Keratinocyte (primary cell): ENCODE measurements around the gene GPALPP1. TPM values are rescaled to one million over a fixed set of nuclear protein-coding genes. Genes with fewer than 3 reads are reported as not detected.

ENCODE experiments used
- DNase-seq: peaks from one replicate; pipeline ENCODE4 v3.0.0-alpha.2; 2011; ENCODE audit warnings: low read depth, missing footprints, low spot score
- FAIRE-seq: peaks from 2 replicates; lab custom pipeline; 2011; peaks lifted over from hg19 to GRCh38; lab: Jason Lieb, UNC
- H2AFZ ChIP-seq: 2 replicates; pipeline ENCODE4 v1.6.0; 2012; ENCODE audit warnings: low read length, control low read depth, inconsistent platforms; ENCODE audit not compliant: control insufficient read depth
- H3K27ac ChIP-seq: 2 replicates; pipeline ENCODE4 v1.5.1; 2011; ENCODE audit warnings: low read length; ENCODE audit not compliant: control insufficient read depth, insufficient read depth
- H3K27me3 ChIP-seq: 3 replicates; pipeline ENCODE4 v1.6.0; 2011; ENCODE audit warnings: low read length; ENCODE audit not compliant: control insufficient read depth, insufficient read depth; ENCODE audit errors: extremely low read depth
- H3K36me3 ChIP-seq, 2 experiments: 2 replicates in 1 of 2; 3 replicates in 1 of 2; pipeline ENCODE4 v1.5.1; 2011; ENCODE audit warnings: low read length in 2 of 2, mild to moderate bottlenecking in 1 of 2; ENCODE audit not compliant: control insufficient read depth in 2 of 2, insufficient read depth in 2 of 2; ENCODE audit errors: extremely low read depth in 1 of 2
- H3K4me1 ChIP-seq: 3 replicates; pipeline ENCODE4 v1.5.1; 2011; ENCODE audit warnings: low read length; ENCODE audit not compliant: control insufficient read depth, insufficient read depth; ENCODE audit errors: extremely low read depth
- H3K4me2 ChIP-seq: 3 replicates; pipeline ENCODE4 v1.6.0; 2011; ENCODE audit warnings: low read depth, low read length; ENCODE audit not compliant: control insufficient read depth, insufficient read depth; ENCODE audit errors: extremely low read depth
- H3K4me3 ChIP-seq, 3 experiments: fragments of 200-600 bp in 1 of 3; sonication (generic) in 1 of 3; 2 replicates in 2 of 3; 3 replicates in 1 of 3; pipeline ENCODE4 v1.5.1; 2011 to 2016; ENCODE audit warnings: low read length in 3 of 3, mild to moderate bottlenecking in 3 of 3, control low read depth in 2 of 3, inconsistent platforms in 1 of 3, low read depth in 1 of 3, mixed read lengths in 1 of 3, mixed run types in 1 of 3, moderate library complexity in 1 of 3; ENCODE audit not compliant: control insufficient read depth in 2 of 3, insufficient read depth in 2 of 3; ENCODE audit errors: extremely low read depth in 1 of 3
- H3K79me2 ChIP-seq: 2 replicates; pipeline ENCODE4 v1.6.0; 2012; ENCODE audit warnings: low read length; ENCODE audit not compliant: control insufficient read depth, insufficient read depth
- H3K9ac ChIP-seq: 3 replicates; pipeline ENCODE4 v1.6.0; 2011; ENCODE audit warnings: low read length; ENCODE audit not compliant: control insufficient read depth, insufficient read depth; ENCODE audit errors: extremely low read depth
- H3K9me1 ChIP-seq: 3 replicates; pipeline ENCODE4 v1.6.0; 2011; ENCODE audit warnings: low read length; ENCODE audit not compliant: control insufficient read depth, insufficient read depth; ENCODE audit errors: extremely low read depth
- H3K9me3 ChIP-seq: 2 replicates; pipeline ENCODE4 v1.5.1; 2012; ENCODE audit warnings: low read depth, low read length; ENCODE audit not compliant: control insufficient read depth
- H4K20me1 ChIP-seq: 3 replicates; pipeline ENCODE4 v1.6.0; 2011; ENCODE audit warnings: low read length; ENCODE audit not compliant: control insufficient read depth, insufficient read depth; ENCODE audit errors: extremely low read depth
- EZH2 ChIP-seq: IDR thresholded peaks from one replicate; pipeline ENCODE4 v1.6.1; 2012; ENCODE audit warnings: inconsistent platforms, mild to moderate bottlenecking, low read length, moderate library complexity
- dilution Hi-C: fragments of 300-500 bp; cut with MboI; formaldehyde crosslinking; loops from one replicate; pipeline ENCODE4 v1.7.0; 2020; ENCODE audit warnings: low sequenced_read_pairs; ENCODE audit not compliant: extremely low pct_ligation_motif_present
- polyA plus RNA-seq, 5 experiments: library from polyadenylated mRNA; depleted of rRNA in 3 of 5; stranded (reverse) in 3 of 5; stranded (forward) in 1 of 5; unstranded in 1 of 5; fragments of >200 nt; gene quantifications; 1 replicate in 1 of 5; 2 replicates in 3 of 5; 3 replicates in 1 of 5; pipeline versions ENCODE4 v1.2.1 to v1.2.3, GENCODE V29; 2011 to 2012; ENCODE audit warnings: missing spikeins in 2 of 5, low read depth in 1 of 5, low replicate concordance in 1 of 5
- TF ChIP-seq, protein P1 (sequence below), 3 experiments: IDR thresholded peaks in 1 of 3; conservative IDR thresholded peaks in 1 of 3; optimal IDR thresholded peaks in 1 of 3; 2 replicates in 2 of 3; 3 replicates in 1 of 3; pipeline versions ENCODE3 to v1.5.1; 2011; ENCODE audit warnings: low read length in 3 of 3, mild to moderate bottlenecking in 3 of 3, moderate library complexity in 2 of 3, control low read depth in 1 of 3, inconsistent platforms in 1 of 3; ENCODE audit not compliant: insufficient read depth in 2 of 3; ENCODE audit errors: extremely low read depth in 1 of 3

The GPALPP1 gene
- polyA plus RNA-seq, 1 donor (not counting 4 experiments of a cell fraction or from before 2014, with no cell fraction given) = 17.7 TPM

DNA sequence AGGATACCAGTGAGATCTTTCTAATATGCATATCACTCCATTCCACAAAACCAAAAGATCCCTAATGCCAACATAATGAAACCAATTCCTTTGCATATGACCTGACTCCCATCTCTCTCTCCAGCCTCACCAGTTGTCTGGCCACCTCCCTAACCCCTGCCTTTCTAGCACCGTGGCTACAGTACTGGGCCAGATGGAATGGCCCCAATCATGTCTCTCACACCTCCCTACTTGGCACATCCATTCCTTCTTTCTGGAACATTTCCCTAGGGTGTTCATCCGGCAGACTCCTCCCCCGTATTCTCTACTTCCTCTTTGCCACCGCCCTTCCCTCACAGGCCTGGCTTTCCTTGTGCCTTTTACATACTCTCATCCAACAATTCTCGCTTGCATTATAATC, 62.0 kb downstream of the GPALPP1 start:
- peak overlapping the region; percentile 92 for H2AFZ ChIP-seq
- peaks cover 28% of the 10 kb centered on the region for H3K4me1 ChIP-seq
- no peak for TF ChIP-seq EZH2
- TF ChIP-seq, protein P1, sequence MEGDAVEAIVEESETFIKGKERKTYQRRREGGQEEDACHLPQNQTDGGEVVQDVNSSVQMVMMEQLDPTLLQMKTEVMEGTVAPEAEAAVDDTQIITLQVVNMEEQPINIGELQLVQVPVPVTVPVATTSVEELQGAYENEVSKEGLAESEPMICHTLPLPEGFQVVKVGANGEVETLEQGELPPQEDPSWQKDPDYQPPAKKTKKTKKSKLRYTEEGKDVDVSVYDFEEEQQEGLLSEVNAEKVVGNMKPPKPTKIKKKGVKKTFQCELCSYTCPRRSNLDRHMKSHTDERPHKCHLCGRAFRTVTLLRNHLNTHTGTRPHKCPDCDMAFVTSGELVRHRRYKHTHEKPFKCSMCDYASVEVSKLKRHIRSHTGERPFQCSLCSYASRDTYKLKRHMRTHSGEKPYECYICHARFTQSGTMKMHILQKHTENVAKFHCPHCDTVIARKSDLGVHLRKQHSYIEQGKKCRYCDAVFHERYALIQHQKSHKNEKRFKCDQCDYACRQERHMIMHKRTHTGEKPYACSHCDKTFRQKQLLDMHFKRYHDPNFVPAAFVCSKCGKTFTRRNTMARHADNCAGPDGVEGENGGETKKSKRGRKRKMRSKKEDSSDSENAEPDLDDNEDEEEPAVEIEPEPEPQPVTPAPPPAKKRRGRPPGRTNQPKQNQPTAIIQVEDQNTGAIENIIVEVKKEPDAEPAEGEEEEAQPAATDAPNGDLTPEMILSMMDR (optimal IDR thresholded peaks at IDR 0.05 in 1 of 3, IDR thresholded peaks at IDR 0.05 in 1 of 3, conservative IDR thresholded peaks at IDR 0.05 in 1 of 3; ENCODE audit: extremely low read depth in 1 of 3, insufficient read depth in 2 of 3, low read length in 3 of 3) = no peak
- H3K79me2 ChIP-seq = no peaks in the 10 kb centered on the region
- no peaks in the 10 kb centered on the region for H3K9me1 ChIP-seq
- FAIRE-seq = no peak
- dilution Hi-C loops = no loop called here
- H4K20me1 ChIP-seq = no peaks in the 10 kb centered on the region
- no peak overlapping the region for H3K4me2 ChIP-seq
- no peaks in the 10 kb centered on the region for H3K9me3 ChIP-seq
- H3K36me3 ChIP-seq = no peaks in the 10 kb centered on the region
- H3K27ac ChIP-seq = no peak overlapping the region
- no peak overlapping the region for H3K9ac ChIP-seq
- no peak overlapping the region for H3K4me3 ChIP-seq
- DNase-seq = no peak
- no peaks in the 10 kb centered on the region for H3K27me3 ChIP-seq

DNA sequence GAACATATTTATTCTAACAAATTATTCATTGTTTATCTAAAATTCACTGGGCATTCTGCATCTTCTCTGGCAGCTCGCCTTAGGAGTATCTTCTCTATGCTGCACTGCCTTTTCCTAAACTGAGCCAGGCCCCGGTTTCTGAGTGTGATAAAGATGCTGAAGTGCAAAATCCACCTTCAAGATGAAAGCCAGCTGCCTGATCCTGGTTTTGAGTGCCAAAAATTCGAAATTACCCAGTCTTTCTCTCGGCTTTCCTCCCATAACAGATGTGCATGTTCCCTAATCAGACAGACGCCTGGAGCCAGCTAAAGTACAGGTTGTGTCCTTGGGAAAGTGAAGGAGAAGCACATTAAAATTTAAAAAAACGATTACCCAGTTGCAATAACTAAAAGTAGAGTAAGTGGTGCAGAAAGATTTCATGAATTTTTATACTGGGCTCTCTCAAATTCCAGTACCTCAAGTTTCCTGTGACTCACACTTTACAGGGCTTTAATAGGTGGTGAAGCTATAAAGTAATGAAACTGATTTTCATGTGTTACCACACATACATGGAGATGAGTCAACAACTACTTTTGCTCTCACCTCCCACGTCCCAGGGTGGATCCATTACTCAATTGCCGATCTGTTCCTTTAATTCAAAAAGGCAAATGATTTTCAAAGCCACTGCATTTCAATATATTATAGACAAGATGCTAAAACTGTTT, 66.0 kb downstream of the GPALPP1 start:
- peak overlapping the region in 2 of 3 experiments; percentile 12 to 29 for H3K4me3 ChIP-seq
- peak overlapping the region; percentile 67 for H3K4me2 ChIP-seq
- TF ChIP-seq, protein P1 (optimal IDR thresholded peaks at IDR 0.05 in 1 of 3, IDR thresholded peaks at IDR 0.05 in 1 of 3, conservative IDR thresholded peaks at IDR 0.05 in 1 of 3; ENCODE audit: extremely low read depth in 1 of 3, insufficient read depth in 2 of 3, low read length in 3 of 3) = no peak
- H3K9me3 ChIP-seq = no peaks in the 10 kb centered on the region
- DNase-seq (peak; percentile 44), FAIRE-seq (peak; percentile 96)
- dilution Hi-C loops = no loop called here
- H4K20me1 ChIP-seq = no peaks in the 10 kb centered on the region
- no peaks in the 10 kb centered on the region for H3K27me3 ChIP-seq
- H3K79me2 ChIP-seq = no peaks in the 10 kb centered on the region
- H3K27ac ChIP-seq = peak overlapping the region; percentile 96
- peaks cover 22% of the 10 kb centered on the region for H3K4me1 ChIP-seq
- H3K9ac ChIP-seq = peak overlapping the region; percentile 68
- H2AFZ ChIP-seq = peak overlapping the region; percentile 92
- no peaks in the 10 kb centered on the region for H3K9me1 ChIP-seq
- H3K36me3 ChIP-seq = no peaks in the 10 kb centered on the region
